Naive B cell (primary cell): ENCODE data around the gene PROM1. TPM values are rescaled to one million over a fixed set of nuclear protein-coding genes. Genes with fewer than 3 reads are reported as not detected.

Source experiments
- ATAC-seq, 2 donors: fragments of 150-1000 bp; cut with Tn5 transposase; 2 replicates each; pipeline ENCODE4 v1.10.0; 2021; ENCODE audit warnings: low read depth in 2 of 2, mild to moderate bottlenecking in 2 of 2, moderate library complexity in 2 of 2
- DNase-seq: peaks from one replicate; pipeline ENCODE4 v3.0.0; 2022
- H3K27ac Mint-ChIP-seq, 6 donors: one replicate each; pipeline ENCODE4 v1.8.0; 2020 to 2022; ENCODE audit warnings: mild to moderate bottlenecking in 6 of 6, mixed read lengths in 6 of 6, moderate library complexity in 5 of 6, inconsistent platforms in 2 of 6
- H3K27me3 Mint-ChIP-seq, 3 donors: one replicate each; pipeline ENCODE4 v1.8.0; 2021 to 2022; ENCODE audit warnings: mixed read lengths in 3 of 3, mild to moderate bottlenecking in 1 of 3
- H3K36me3 Mint-ChIP-seq, 2 donors: one replicate each; pipeline ENCODE4 v1.8.0; 2020 to 2022; ENCODE audit warnings: mixed read lengths in 2 of 2, inconsistent platforms in 1 of 2, mild to moderate bottlenecking in 1 of 2
- H3K4me1 Mint-ChIP-seq, 3 donors: one replicate each; pipeline ENCODE4 v1.8.0; 2020 to 2022; ENCODE audit warnings: mixed read lengths in 3 of 3, inconsistent platforms in 1 of 3, mild to moderate bottlenecking in 1 of 3, moderate library complexity in 1 of 3
- H3K4me3 Mint-ChIP-seq, 8 donors: one replicate each; pipeline ENCODE4 v1.8.0; 2020 to 2022; ENCODE audit warnings: mild to moderate bottlenecking in 8 of 8, mixed read lengths in 8 of 8, moderate library complexity in 8 of 8, inconsistent platforms in 2 of 8
- H3K9me3 Mint-ChIP-seq, 7 donors: one replicate each; pipeline ENCODE4 v1.8.0; 2020 to 2022; ENCODE audit warnings: mixed read lengths in 7 of 7, mild to moderate bottlenecking in 5 of 7, inconsistent platforms in 2 of 7, moderate library complexity in 1 of 7
- polyA plus RNA-seq, 6 donors: library from polyadenylated mRNA; unstranded; fragments of 300-500 nt; fragmentation: Illumina TruSeq; gene quantifications; one replicate each; pipeline ENCODE4 v1.2.3, GENCODE V29; 2021; ENCODE audit warnings: low read depth in 6 of 6

The PROM1 gene
- polyA plus RNA-seq, 6 donors from 2014 or later = not detected

DNA sequence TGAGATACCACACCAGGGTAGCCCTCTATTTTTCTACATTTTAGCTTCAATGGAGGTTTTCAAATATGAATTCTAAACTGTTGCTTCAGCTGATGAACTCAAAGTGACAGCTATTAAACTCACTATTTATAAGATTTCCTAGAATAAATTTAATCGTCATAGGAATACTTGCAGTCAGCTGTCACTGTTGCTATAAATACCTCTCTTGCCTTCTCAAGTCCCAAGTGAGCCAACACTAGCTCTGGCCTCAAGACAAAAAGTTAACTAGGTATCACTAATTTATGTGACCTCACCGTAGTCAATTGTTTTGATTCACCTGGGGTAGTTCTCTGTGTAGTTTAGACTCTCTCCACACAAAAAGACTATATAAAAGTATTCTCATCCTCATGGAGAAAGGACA, 34.3 kb upstream of the PROM1 start:
- DNase-seq (no peak), ATAC-seq (no peak)
- peaks cover 10 to 14% (median 12%) of the 10 kb centered on the region in 3 donors for H3K4me1 Mint-ChIP-seq
- H3K4me3 Mint-ChIP-seq = no peak overlapping the region
- peaks cover 0 to 8% (median 4%) of the 10 kb centered on the region in 3 donors for H3K27me3 Mint-ChIP-seq
- no peaks in the 10 kb centered on the region for H3K9me3 Mint-ChIP-seq
- H3K36me3 Mint-ChIP-seq = no peaks in the 10 kb centered on the region
- no peak overlapping the region for H3K27ac Mint-ChIP-seq

DNA sequence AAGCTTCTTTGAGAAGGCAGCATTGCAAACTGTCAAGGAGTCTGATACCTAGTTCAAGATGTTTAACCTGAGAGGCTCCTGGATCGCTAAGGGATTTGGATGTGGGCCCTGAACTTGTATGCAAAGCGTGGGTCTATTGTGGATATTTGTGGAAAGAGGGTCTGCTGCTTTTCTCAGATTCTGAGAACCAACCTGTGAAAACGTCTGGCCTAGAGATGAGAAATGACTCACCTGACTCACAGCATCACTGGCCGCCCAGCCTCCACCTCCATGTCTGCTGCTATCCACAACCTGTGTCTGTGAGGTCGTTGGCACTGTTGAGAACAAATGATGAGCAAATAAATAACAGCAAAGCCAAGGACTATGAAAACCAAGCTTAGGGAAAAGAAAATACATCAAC, 33.3 kb upstream of the PROM1 start:
- Mint-ChIP-seq H3K27me3 (peaks cover 0 to 15% (median 4%) of the 10 kb centered on the region in 3 donors), H3K9me3 (no peaks in the 10 kb centered on the region), H3K4me1 (peaks cover 3 to 4% (median 3%) of the 10 kb centered on the region in 3 donors), H3K4me3 (no peak overlapping the region), H3K36me3 (no peaks in the 10 kb centered on the region), H3K27ac (peak overlapping the region in 1 of 6 donors; percentile 36)
- no peak for ATAC-seq
- no peak for DNase-seq

DNA sequence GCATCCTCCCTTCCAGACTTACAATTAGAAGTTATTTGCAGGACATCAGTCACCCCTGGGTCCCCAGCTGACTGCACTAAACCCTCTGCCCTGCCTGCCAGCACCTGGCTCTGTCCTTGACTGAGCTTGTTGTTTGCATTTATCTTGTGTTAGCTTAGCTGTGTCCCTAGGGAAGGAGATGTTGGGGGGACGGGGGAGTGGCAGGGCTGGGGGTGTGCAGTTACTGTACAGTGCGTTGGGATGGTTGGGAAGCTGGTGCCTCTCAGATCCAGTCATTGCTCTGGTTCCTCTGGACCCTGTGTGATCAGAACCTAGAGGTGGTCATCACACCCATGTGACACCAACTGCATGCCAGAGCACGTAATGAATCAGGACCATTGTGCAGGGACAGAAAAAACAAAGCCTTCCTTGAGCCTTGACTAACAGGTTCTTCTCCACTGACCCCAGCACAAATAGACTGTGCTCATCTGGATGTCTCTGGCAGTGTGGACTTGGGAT, 32.7 kb upstream of the PROM1 start:
- ATAC-seq = no peak
- Mint-ChIP-seq H3K4me3 (no peak overlapping the region), H3K27me3 (peaks cover 0 to 15% (median 4%) of the 10 kb centered on the region in 3 donors), H3K27ac (no peak overlapping the region), H3K36me3 (no peaks in the 10 kb centered on the region), H3K4me1 (no peaks in the 10 kb centered on the region), H3K9me3 (no peaks in the 10 kb centered on the region)
- DNase-seq = no peak

DNA sequence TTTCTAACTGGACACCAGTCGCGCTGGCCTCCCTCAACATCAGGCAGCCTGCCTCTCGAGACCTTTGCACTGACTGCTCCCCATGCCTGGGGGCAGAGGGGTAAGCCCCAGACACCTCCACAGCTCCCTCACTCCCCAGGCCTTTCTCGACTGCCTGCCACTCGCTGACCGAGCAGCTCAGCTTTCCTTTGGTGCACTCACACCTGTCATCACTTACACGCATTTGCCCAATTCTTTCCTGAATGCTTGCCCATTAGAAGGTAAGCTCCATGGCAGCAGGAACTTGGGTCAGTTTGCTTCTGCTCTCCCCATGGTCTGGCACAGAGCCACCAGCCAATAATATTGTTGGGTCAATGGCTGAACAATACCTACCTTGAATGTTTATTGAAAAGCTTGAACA, 32.2 kb upstream of the PROM1 start:
- Mint-ChIP-seq H3K9me3 (no peaks in the 10 kb centered on the region), H3K4me3 (no peak overlapping the region), H3K4me1 (no peaks in the 10 kb centered on the region), H3K27ac (no peak overlapping the region), H3K36me3 (no peaks in the 10 kb centered on the region), H3K27me3 (peaks cover 0 to 15% (median 4%) of the 10 kb centered on the region in 3 donors)
- ATAC-seq = no peak
- no peak for DNase-seq

DNA sequence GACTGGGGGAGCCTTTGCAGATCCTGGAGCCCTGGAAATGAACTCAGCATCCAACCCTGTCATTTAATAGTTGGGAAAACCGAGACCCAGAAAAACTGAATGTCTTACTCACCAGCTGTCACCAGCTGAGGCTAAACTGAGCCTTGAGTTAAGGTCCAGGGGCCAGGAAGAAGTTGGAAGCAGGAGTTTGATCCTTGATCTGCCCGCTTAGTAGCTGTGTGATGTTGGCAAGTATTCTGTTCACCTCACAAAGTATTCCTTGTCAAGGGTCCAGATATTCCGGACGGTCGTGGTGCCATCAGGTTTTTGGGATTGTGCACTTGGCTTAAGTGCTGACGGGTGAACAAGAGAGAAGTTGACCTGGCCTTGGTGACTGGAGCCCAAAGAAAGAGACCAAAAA, 30.7 kb upstream of the PROM1 start:
- Mint-ChIP-seq H3K4me3 (no peak overlapping the region), H3K27ac (no peak overlapping the region), H3K9me3 (peaks cover 0 to 4% (median 0%) of the 10 kb centered on the region in 7 donors), H3K27me3 (peaks cover 0 to 15% (median 4%) of the 10 kb centered on the region in 3 donors), H3K4me1 (no peaks in the 10 kb centered on the region), H3K36me3 (no peaks in the 10 kb centered on the region)
- no peak for ATAC-seq
- DNase-seq = no peak

DNA sequence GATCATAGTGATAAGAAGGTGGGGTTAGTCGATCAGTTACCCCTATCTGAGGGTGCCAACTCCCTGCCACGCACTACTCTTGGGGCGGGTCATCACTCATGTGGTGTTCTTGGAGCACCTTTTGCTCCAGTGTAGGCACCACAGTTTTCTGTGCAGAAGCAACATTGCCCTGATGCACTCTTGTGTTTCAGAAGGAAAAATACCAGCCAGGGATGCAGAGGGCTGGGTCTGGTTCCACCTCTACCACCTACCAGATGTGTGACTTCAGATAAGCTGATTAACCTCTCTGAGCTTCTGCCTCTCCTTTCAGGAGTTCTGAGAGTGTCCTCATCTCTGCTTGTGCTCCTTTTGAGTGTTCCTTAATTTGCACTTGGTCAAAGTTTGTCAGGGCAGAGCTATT, 29.9 kb upstream of the PROM1 start:
- Mint-ChIP-seq H3K9me3 (peaks cover 0 to 4% (median 0%) of the 10 kb centered on the region in 7 donors), H3K27ac (no peak overlapping the region), H3K36me3 (no peaks in the 10 kb centered on the region), H3K27me3 (peaks cover 0 to 15% (median 0%) of the 10 kb centered on the region in 3 donors), H3K4me1 (no peaks in the 10 kb centered on the region), H3K4me3 (no peak overlapping the region)
- ATAC-seq = no peak
- DNase-seq = no peak

DNA sequence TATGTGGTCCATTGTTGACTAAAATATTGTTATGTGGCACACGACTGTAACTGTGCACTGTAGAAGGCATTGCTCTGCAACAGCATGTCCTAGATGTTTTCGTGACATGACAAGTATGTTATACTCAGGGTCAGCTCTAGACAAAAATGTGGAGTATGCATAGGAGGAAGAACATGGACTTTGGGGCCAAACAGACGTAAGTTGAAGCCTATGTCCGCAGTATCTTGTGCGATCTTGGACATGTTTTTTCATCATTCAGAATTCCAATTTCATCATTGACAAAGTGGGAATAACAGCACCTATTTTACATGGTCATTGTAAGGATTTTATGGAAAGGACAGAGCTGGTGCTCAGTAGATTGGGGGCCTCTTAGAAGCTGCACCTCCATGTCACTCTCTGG, 27.7 kb upstream of the PROM1 start:
- no peak for DNase-seq

DNA sequence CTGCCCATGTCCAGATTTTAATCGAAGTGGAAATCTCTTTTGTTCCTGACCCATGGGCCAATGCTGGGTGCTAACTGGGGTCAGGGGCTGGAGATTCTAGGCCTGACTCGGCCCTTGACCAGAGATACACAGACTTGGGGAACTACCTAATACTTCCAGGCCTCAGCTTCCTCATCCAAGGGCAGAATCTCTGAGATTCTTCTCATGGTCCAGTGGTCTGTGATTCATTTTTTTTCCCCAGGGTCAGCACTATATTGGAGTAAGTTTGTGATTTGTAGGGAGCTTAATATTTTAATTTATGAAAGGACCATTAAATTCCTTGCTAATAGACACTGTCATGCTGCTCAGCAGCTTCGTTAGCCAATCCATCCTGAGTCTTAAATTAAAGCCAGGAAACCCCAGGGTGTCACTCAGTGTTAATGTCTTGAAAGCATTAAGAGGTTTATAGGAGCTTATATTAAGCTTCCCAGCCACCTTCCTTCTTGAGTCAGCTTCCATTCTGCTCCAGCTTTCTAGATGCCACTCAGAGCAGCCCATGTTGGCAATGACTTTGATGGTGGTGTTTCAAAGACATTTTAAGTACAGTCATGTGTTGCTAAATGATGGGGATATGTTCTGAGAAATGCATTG, 27.0 kb upstream of the PROM1 start:
- Mint-ChIP-seq H3K9me3 (peaks cover 0 to 4% (median 0%) of the 10 kb centered on the region in 7 donors), H3K27me3 (peaks cover 0 to 8% (median 0%) of the 10 kb centered on the region in 3 donors), H3K4me3 (no peak overlapping the region), H3K4me1 (no peaks in the 10 kb centered on the region), H3K27ac (no peak overlapping the region), H3K36me3 (no peaks in the 10 kb centered on the region)
- DNase-seq (no peak), ATAC-seq (no peak)

More for the DNA sequence above, 27.7 kb upstream of the PROM1 start:
- peaks cover 0 to 15% (median 0%) of the 10 kb centered on the region in 3 donors for H3K27me3 Mint-ChIP-seq
- no peaks in the 10 kb centered on the region for H3K4me1 Mint-ChIP-seq
- no peaks in the 10 kb centered on the region for H3K36me3 Mint-ChIP-seq
- H3K27ac Mint-ChIP-seq = no peak overlapping the region
- H3K9me3 Mint-ChIP-seq = peaks cover 0 to 4% (median 0%) of the 10 kb centered on the region in 7 donors
- ATAC-seq = no peak
- no peak overlapping the region for H3K4me3 Mint-ChIP-seq

DNA sequence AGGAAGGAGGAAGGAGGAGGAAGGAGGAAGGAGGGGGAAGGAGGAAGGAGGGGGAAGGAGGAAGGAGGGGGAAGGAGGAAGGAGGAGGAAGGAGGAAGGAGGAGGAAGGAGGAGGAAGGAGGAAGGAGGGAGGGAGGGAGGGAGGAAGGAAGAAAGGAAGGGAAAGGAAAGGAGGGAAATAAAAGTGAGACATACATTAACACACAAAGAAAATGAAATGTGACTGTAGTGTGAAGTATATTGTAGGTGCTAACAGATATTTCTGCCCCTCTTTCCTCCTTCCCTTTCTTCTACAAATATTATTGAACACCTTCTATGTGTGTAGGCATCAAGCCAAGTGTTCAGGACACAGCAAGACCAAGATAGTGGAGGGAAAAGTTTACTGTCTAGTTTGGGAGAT, 26.4 kb upstream of the PROM1 start:
- H3K36me3 Mint-ChIP-seq = no peaks in the 10 kb centered on the region
- no peak for DNase-seq
- no peak overlapping the region for H3K4me3 Mint-ChIP-seq
- H3K27me3 Mint-ChIP-seq = peaks cover 0 to 8% (median 0%) of the 10 kb centered on the region in 3 donors
- peaks cover 0 to 4% (median 0%) of the 10 kb centered on the region in 7 donors for H3K9me3 Mint-ChIP-seq
- no peak for ATAC-seq
- no peaks in the 10 kb centered on the region for H3K4me1 Mint-ChIP-seq
- H3K27ac Mint-ChIP-seq = no peak overlapping the region

DNA sequence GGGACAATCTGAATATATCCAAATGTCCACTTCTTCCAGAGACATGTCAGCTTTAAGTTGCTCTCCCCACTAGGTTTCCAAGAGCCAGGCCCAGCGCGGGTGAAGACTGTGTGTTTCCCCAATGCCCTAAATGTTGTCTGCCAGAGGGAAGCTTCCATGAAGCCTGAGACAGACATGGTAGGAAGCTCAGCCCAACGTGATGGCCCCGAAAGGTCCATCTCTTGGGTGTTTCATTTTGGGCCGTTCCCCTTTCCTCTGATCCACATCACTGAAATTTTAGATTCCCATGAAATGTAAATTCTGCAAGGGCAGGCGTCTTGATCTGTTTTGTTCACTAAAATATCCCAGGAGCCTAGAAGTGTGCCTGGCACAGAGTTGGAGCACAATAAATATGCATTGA, 25.4 kb upstream of the PROM1 start:
- H3K4me3 Mint-ChIP-seq = no peak overlapping the region
- ATAC-seq = no peak

DNA sequence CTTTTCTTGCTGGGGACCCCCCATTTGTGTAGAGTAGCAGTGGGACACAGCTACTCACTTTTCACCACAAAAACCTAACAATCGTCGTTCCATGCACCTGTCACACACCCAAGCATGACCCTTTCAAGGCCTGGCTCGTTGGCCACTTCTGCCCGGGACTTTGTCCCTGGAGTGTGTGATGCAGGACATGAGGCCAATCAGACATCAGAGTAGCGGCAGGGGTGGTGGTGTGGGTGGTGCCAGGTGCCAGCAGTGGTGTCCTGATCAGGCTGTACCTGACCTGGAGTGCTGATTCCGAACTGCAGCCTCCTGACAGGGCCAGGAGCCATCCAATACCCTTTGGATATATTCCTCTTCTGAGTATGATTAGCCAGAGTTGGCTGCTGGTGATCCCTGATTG, 23.1 kb upstream of the PROM1 start:
- Mint-ChIP-seq H3K4me3 (no peak overlapping the region), H3K4me1 (no peaks in the 10 kb centered on the region), H3K9me3 (peaks cover 0 to 4% (median 0%) of the 10 kb centered on the region in 7 donors), H3K36me3 (no peaks in the 10 kb centered on the region), H3K27ac (no peak overlapping the region), H3K27me3 (no peaks in the 10 kb centered on the region)
- ATAC-seq (no peak), DNase-seq (no peak)

More for the DNA sequence above, 25.4 kb upstream of the PROM1 start:
- H3K27me3 Mint-ChIP-seq = peaks cover 0 to 8% (median 0%) of the 10 kb centered on the region in 3 donors
- H3K27ac Mint-ChIP-seq = no peak overlapping the region
- H3K9me3 Mint-ChIP-seq = peaks cover 0 to 4% (median 0%) of the 10 kb centered on the region in 7 donors
- DNase-seq = no peak
- H3K36me3 Mint-ChIP-seq = no peaks in the 10 kb centered on the region
- H3K4me1 Mint-ChIP-seq = no peaks in the 10 kb centered on the region

DNA sequence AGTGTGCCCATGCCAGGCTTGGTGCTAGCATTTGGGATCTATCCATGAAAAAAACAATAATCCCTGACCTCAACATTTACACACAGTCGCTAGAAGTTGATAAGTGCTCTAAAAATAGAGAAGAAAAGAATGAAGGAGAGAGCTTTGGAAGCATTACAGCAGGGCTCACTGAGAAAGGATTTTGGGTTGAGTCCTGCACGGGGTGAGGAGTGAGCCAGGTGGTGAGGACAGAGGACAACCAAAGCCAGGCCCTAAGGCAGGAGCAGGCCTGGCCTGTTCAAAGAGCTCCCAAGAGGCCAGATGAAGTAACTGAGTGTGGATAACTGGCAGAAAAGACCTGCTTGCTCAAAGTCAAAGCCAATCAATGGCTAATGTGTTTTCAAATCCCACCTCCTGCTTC, 20.7 kb upstream of the PROM1 start:
- H3K9me3 Mint-ChIP-seq = no peaks in the 10 kb centered on the region
- no peaks in the 10 kb centered on the region for H3K27me3 Mint-ChIP-seq
- no peak overlapping the region for H3K4me3 Mint-ChIP-seq
- DNase-seq = no peak
- no peak for ATAC-seq
- H3K4me1 Mint-ChIP-seq = no peaks in the 10 kb centered on the region
- H3K36me3 Mint-ChIP-seq = no peaks in the 10 kb centered on the region
- no peak overlapping the region for H3K27ac Mint-ChIP-seq

DNA sequence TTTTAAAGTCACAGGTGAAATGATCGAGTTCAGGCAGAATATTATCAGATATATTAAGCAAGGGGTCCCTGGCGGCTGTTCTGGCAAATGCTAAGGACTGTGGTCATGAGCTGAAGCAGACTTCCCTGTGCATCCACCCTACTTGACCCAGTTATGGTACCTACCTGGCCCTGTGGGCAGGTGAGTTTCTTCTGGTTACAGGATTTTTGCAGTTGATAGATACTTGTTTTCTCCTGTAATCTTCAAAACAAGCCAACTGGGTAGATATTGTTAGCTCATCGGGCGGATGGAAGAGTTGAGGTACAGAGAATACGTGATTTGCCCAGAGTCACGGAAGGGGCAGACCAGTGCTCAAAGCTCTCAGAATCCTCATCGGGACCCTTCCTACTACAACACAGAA, 18.5 kb upstream of the PROM1 start:
- no peak for ATAC-seq
- Mint-ChIP-seq H3K36me3 (no peaks in the 10 kb centered on the region), H3K27ac (no peak overlapping the region), H3K27me3 (no peaks in the 10 kb centered on the region), H3K4me3 (no peak overlapping the region), H3K9me3 (no peaks in the 10 kb centered on the region), H3K4me1 (no peaks in the 10 kb centered on the region)
- DNase-seq = no peak

DNA sequence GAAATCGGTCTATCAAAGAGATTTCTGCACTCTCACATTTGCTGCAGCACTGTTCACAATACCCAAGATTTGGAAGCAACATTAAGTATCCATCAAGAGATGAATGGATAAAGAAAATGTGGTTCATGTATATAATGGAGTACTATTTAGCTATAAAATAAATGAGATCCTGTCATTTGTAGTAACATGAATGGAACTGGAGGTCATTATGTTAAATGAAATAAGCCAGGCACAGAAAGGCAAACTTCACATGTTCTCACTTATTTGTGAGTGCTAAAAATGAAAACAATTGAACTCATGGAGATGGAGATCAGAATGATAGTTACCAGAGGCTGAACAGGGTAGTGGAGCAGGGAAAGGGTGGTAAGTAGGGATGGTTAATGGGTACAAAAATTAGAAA, 17.0 kb upstream of the PROM1 start:
- no peak overlapping the region for H3K4me3 Mint-ChIP-seq
- peaks cover 0 to 8% (median under 1%) of the 10 kb centered on the region in 3 donors for H3K27me3 Mint-ChIP-seq
- no peak overlapping the region for H3K27ac Mint-ChIP-seq
- no peaks in the 10 kb centered on the region for H3K4me1 Mint-ChIP-seq
- no peaks in the 10 kb centered on the region for H3K36me3 Mint-ChIP-seq
- DNase-seq (no peak), ATAC-seq (no peak)
- H3K9me3 Mint-ChIP-seq = no peaks in the 10 kb centered on the region
